ENCODE measurements around the gene PRDM2.
"Not testable (repeated sequence)": the region's sequence is repeated elsewhere in the genome, so short reads cannot be mapped to it uniquely, and the experiment has no call there.

PRDM2 gene

DNA sequence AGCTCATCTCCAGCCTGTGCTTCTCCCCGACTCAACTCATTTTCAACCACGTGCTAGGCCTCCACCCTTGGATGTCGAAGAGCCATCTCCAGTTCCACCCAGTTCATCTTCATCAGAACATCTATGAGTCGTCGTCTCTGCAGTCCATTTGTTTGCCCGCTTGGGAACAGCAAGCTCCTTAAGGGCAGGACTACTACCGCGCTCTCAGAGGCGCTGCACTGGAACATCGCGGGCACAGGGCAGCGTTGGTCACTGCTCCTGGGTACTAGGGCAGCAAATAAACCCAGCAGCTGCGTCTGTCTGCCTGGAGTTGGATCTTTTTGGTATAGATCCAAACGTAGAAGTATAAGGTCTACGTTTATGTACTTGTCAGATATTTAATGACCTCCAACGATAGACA, 478 bp upstream of the PRDM2 start:
- DNase-seq, result peak; percentile 19

DNA sequence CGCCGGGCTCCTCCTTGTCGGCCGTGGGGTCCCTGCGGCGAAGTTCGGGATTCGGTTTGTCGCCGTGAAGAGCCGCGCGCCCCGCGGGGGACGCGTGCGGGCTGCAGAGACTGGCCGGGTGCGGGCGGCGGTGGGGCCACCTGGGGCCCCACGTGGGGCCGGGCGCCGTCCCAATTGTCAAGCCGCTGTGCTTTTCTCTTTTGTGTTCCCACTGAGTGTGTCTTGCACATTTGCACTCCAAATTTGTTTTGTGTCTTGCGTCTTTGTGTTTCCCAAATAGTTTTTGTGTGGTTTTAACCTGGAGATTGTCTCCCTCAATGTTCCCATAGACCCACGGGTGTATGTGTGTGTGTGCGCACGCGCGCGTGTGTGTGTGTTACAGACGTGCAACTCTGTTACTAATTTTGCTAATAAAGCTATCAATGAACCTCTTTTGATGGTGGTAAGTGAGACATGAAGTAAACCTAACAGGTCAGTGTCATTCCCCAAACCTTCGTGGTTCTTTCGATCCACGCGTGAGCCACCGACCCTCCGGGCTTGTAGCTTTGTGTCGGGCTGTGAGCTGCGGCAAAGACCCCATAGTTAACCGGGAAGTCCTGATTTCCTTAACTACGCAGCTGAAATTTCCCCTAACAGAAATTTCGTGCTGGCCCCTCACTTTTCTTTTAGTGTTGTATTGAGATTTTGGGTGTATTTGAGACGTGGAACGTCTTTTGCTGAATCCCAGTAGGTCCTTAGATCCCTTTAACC, 708 bp downstream of the PRDM2 start:
- peak; percentile 67 for DNase-seq

DNA sequence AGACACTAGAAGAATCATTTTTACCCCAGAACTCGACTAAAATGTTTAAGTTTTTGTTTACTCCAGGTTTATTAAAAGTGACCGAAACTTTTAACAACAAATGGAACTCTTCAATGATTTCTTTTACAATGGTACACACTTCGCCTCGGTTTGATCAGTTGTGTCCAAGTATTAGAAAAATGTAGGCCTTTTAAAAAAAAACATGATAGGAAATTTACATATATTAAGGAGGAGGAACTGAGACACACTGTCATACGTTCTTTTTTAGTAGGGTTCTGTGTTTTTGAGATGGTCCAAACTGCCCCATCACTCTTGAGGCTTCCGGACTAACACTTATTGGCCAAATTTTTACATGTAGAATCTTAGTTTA, 1.3 kb downstream of the PRDM2 start:
- DNase-seq, result no peak

DNA sequence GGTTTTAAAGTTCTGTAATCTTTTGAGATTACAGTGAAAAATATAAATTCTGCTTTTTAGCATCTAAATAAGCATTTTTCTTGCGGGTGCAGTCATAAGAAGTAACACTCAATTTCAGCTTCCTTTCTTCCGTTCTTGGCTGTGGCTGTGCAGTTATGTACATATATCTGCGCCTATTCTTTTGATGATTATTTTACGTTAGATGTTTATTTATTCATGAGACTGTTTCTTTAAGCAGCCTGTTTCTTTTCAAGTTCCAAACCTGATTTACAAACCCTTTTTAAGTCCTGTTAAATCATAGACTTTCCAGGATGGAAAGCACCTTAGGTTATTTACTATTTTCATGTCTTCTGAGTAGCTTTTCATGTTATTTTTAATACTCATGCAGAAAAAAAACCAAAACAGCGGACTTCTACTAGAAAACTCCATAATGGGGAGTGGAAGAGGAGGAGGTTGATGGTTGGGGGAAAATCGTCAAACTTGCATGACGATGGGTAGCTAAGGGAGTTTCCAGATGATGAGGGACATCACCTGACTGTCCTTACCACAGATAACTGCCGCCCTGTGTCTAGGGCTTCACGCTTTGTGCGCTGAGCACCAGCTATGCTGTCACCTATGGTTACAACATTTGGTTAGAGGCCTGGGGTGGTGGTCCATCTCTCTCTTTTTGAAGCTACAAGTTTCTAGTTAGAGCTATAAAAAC, 2.6 kb downstream of the PRDM2 start:
- peak; percentile 43 for DNase-seq

DNA sequence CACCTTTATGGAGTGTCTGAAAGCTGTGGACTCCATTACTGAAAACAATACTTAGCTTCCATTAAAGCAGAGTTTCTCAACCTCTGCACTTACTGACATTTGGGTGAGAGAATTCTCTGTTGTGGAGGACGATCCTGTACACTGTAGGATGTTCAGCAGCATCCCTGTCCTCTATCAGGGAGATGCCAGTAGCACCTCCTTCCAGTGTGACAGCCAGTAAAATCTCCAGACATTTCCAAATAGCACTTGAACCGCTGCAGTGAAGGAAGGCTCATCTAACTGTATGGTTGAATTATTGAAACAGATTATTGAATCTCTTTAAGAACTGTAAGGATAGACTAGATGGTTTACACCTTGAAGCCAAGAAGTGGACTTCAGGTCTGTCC, 3.1 kb downstream of the PRDM2 start:
- DNase-seq, result no peak

DNA sequence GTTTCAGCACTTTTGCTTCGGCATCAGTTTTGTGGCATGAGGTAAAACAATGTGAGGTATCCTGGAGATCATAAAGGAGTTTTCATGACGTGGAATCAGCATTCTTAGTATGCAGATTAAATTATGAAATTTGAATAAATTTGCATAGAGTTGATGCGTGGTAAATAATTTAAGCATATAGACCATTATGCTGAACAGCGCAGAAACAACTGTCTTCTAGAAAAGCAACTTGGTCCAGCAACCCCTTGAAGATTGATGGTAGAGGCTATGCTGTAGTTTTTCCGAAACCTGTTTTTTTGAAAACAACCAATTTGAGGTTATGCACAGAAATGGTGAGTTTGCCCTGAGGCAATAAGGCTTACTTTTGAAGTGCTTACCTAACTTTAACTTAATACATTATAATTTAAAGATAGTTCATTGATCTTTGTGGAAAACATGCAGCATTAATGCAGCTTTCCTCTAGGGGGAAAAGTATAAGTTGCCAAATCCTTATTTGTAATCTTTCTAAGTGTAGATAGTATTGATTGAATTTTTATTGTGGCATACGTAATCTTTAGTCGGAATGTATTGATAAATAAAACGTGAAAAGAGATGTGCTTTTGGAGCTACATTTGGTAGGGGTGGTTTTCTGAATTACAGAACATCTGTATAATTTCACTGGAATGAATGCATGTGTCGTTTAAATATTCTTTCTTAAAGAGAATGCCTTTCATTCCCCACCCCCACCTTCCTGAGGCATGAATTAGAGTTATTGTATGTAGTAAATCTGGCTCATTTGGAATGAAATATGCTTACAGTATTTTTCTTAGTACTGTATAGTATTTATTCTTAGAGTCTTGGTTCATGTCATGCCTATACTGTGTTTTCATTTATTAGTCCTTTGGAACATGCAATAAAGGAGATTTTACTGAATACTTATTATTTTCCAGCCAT, 3.8 kb downstream of the PRDM2 start:
- DNase-seq, result no peak

DNA sequence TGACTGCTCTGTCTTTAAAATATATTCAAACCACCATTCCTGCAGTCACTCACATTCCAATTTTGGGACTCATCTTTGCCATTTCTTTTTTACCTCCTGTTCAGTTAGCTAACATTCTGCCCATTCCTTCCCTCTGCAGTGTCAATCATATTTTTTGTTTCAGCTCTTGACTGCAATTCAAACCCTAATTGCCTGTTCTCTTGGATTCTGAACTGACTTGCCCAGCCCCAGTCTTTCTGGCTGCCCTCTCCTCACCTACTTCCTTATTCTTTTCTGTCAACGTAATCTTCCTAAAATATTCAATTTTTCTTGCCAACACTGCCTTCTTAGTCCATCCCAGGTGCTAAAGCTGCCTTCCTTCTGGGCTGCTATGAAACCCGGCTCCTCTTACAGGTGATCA, 6.1 kb downstream of the PRDM2 start:
- DNase-seq, result no peak

DNA sequence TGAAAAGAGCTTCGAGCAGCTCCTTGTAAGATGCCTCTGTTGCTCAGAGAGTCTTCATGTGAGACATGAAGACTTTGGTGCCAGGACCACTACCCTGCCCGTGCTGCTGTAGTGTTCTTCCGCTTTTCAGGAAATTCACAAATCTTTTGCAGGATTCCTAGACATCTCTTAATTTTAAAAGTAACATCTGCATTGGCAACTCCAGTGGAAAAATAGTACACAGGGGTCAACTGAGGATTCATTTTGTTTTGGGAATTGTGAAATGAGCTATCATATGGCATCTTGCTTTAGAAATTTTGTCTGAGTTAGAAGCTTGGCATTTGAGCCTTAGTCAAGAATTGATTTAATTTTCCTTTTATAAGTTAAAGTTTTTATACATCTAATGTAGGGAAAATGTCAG, 7.2 kb downstream of the PRDM2 start:
- no peak for DNase-seq

DNA sequence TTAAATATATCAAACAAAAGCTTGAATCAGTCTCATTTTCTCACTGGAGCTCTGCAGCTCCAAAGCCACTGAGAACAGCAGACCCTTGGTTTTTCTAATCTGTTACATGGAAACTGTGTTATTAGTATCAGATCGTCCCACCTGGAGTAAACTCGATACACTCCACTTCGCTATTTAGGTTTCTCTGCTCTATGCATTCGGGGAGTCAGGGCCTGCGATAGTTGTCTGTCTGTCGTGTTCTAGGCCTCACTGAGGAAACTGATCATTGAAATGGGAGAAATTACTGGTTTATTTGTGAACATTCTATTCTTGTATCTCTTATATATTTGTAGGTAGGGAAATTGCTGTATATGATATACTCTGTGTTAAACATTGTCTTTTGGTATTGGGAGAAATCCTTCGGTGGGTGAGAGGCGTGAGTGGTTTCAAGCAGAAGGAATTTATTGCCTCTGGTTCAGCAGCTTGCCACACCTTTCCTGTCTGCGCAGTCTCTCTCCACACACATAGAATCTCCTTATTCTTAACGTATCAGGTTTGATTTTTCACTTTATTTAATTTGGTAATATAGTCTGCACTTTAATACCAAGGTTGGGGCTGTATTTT, 8.5 kb downstream of the PRDM2 start:
- DNase-seq, result no peak

DNA sequence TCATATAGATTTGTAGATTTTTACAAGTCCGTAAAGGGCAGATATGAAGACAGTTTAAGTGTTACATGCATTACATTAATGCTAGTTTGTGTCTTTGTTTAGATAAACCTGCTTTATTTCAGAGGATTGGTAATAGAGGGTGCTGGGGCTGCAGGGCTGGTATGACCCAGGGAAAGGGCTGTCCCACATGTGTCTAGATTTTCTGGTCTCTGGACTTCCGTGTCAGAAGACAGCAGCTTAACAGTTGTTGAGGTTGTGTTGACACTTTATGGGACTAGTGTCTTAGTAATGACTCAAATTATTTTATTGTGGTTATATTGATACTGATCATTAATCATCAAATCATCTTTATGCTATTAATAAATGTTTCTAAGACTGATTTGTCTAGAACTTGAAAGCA, 10.1 kb downstream of the PRDM2 start:
- no peak for DNase-seq

DNA sequence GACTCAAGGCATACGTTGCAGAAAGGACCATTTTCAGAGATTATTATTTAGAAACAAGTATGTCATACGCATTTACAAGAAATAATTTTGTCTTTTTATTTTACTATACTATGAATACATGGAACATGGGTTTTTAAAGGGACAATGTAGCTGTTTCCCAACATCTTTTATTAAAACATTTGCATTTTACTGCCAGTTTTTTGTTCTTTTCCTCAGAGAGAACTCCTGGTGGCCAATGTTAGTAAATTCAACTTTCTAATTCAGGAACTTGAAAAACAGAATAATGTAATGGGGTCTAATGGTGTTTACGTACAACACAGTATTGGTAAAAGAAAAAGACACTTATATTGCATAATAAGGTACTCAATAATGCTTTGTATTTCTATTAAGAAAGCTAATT, 14.9 kb downstream of the PRDM2 start:
- DNase-seq, result no peak

DNA sequence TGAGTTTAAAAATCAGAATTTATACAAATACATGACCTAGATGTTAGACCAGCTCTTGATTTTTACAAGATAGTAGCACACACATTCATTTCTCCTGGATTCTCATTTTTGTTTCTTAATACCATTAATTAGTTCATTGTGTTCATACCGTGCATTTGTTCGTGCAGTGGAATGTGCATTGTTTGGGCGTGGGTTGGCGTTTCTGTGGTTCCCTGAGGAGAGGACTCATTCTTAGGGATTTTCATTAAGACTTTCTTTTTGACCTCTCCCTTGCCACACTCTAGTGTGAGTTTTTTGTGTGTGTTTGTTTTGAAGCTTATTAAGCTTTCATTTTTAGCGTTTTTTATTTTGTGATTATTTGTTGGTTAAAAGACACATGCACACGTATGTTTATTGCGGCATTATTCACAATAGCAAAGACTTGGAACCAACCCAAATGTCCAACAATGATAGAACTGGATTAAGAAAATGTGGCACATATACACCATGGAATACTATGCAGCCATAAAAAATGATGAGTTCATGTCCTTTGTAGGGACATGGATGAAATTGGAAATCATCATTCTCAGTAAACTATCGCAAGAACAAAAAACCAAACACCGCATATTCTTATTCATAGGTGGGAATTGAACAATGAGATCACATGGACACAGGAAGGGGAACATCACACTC, 15.8 kb downstream of the PRDM2 start:
- not testable (repeated sequence) for DNase-seq

DNA sequence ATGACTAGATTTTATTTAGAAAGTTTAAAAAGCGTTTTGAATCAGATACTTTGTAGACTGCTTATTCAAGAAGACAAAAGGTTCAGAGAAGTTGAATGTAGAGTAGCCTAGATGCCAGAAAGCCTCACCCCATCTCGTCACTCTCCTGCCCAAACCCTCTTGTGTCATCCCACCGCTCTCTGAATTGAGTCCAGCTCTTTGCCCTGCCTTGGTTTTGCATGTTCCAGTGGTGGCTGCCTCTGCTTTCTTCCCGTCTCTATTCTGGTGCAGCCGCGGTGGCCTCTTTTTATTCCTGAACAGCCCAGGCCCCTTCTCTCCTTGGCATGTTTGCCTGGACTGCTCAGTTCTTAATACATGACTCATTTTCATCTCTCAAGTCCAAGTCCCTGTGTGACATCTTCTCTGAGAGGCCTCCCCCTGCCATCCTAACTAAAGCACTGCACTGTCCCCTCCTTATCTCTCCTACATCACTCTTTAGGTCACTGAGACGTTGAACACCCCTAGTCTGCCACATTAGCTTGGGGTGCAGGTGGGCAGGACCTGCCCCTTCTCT, 22.9 kb downstream of the PRDM2 start:
- no peak for DNase-seq

DNA sequence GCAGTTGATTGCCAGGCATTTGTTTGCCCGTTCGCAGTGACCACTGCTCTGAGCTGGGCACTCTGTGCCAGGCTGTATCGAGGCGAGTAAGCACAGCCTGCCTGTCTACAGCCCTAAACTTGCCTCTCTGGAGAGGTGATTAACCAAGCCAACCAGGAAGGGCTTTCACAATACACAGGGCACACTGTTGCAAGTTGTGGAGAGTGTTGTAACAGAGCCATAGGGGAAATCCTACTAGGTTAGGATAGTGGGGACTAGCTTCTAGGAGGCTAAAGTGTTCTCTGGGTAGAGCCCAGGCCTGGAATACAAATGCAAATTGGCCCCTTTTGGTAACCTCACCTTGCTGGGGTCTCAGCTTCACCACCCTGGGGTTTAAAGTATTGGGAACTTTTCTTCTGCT, 23.8 kb downstream of the PRDM2 start:
- no peak for DNase-seq

DNA sequence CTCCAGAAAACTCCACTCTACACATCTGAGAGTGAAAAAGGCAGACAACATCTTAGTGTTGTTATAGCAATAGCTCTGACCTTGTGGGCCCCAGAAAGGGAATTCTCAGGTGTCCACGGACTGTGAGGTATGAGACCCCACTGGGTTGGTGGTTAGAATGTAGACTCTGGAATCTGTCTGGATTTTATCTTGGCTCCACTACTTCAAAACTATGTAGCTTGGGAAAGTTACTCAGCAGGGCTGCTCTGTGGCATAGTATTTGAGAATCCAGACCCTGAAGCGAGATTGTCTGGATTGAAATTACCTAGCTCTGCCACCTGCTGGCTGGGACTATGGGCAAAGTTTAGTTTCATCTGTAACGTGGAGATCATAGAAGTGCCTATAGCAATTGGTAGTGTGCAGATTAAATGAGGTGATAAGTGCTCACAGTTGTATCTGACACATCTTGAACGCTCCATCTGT, 25.8 kb downstream of the PRDM2 start:
- DNase-seq, result peak; percentile 72

DNA sequence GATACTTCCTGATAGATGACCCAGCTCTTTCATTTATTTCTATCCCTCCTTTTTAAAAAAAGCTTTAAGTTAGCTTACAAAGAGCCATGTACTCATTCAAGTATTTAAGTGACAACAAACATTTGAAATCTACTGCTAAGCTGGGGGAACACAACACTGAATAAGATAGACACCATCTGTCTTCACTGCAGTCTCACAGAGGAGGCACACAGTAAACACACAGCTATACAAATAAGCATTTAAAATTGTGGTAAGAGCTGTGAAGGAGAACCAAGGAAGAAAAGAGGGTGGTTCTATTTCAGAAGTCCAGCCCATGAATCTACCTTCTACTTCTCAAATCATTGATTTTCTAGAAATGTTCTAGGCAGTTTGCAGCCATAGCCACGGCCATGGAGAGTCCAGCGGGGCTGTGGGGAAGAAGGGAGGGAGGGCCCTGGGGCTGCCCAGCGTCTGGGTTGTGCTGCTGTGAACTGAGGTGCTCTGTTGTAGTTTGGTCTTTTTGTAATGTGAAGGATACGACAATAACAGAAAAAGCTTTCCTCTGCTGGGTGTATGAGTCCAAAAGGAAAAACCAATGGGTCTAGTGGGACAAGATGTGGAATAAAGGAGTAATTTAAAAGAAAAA, 28.2 kb downstream of the PRDM2 start:
- no peak for DNase-seq

DNA sequence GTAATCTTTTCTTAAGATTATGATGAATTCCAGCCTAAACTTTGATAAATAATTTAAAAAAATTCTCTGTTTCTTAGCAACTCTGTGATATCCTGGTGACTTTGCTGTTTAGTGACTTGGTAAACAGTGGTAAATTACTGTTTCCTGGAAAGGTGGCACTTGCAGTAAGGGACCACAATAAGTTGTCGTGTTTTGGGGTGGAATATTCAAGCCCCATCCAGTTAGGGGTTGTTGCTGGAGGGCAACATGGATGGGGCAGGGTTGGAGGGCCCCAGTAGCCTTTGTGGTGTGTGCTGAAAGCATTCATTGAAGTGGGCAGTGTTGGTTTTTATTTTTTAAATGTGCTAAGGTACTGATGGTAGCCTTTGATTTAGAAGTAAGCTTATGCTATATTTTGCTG, 30.3 kb downstream of the PRDM2 start:
- DNase-seq, result no peak

DNA sequence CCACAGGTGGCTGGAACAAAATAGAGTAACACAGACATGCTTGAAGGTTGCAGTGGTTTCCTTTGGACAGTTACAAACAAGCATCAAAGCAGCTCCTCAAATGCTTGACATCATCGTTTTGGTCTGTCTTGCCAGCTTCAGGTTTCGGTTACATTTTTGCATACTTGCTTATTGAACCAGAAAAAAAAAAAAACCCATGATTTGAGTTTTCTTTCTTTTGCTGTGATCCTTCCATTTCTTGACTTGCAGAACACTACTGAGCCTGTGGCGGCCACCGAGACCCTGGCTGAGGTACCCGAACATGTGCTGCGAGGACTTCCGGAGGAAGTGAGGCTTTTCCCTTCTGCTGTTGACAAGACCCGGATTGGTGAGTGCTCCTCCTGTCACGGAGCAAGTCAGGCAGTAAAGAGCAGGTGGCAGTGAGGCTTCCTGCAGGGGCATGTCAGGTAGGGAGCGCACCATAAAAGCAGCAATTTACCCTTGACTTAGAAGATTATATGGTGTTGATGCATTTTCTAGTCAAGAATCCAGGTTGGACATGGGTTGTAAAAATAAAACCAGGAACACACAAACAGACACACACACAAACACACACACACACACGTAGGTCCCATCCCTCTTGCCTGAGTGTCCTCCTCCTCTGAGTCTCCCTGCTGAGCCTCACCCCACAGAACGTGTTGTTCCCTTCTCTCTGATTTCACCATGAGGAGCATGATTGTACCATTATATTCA, 30.9 kb downstream of the PRDM2 start:
- DNase-seq, result peak; percentile 87

DNA sequence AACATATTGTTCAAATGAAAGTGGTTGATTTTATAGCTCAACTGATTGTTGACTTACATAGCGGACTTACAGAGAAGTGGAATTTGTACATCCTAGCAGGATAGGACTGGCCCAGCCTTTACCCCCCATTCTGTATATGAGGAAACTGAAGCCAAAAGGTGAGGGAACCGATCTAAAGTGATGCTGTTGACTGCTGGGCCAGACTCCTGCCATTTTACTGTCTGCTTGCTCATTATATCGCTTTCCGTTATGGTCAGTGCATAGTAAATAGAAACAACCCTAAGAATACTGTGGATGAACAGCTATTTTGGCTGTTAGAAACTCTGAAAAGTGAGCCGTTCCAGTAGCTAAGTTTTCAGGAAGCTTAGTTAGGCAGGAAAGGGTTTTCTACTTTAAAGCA, 31.9 kb downstream of the PRDM2 start:
- DNase-seq, result no peak

DNA sequence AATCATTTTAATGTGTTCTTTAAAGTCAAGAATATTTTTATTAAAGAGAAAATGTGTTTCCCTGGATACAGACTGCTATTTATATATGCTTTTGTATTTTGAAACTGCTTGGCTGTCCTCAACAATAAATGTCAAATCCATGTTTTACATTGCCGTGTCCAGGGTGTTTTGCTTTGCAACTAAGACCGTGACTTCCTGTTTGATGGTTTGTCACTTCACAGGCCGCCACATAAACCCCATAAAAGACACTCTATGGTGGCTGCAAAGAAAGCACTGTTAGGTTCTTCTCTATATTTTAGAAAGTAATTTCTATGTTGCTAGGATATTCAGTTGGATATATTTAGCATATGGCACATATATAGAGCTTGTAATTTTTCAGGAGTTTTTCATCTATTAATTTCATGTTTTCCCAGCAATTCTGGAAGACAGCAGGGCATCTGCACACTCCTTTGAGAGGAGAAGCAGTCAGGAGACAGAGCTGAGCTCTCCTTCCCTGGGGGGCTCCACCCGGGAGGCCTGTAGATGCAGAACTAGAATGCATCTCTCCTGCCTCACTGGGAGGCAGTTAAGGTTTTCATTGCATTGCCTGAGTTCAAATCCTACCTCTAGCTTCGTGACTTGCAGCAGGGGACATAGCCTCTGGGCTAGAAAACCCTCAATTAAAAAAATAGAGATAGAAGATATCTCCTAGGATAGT, 33.1 kb downstream of the PRDM2 start:
- peak; percentile 55 for DNase-seq

Measured in CD4-positive, alpha-beta T cell treated with Interleukin-6 for 4 hours (primary cell).